NCI-H1048 (cell line): ENCODE measurements around the gene HABP2.

ENCODE experiments used
- DNase-seq: peaks from one replicate; lab custom pipeline; 2025; lab: John Stamatoyannopoulos, UW

HABP2 gene

DNA sequence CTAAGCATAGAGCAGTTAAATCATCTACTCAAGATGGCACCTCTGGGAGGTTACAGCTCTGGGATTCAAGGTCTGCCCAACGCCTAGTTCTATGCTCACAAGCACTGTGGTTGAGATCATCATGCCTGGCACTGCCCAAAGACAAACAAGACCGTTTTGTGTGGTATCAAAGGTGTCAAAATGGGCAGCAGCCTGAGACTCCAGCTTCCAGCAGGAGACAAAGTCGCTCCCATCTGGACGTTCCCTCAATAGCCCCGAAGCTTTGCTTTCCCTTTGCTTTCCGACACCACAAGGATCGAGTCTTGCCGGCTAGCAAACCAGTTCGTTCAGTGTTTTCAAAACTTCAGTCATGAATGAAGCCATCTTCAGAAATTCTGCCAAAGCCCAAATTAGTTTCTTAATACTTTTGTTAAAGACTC, 5.1 kb downstream of the HABP2 start:
- DNase-seq: no peak

DNA sequence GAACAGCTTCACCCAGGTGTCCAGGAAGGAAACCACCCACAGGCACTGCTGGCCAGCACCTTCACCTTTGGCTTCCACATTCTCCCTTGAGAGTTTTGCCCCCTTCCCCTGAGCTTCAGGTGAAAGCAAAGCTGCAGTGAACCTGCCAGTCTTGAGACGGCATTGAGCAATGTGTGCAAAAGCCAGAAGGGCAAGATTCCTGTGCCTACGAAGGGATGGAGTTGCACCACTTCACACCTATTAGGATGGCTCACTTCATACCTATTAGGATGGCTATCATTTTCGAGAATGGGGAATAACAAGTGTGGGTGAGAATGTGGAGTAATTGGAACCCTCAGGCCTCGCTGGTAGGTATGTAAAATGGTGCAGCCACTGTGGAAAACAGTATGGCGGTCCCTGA, 7.2 kb downstream of the HABP2 start:
- DNase-seq: no peak

- DNase-seq: no peak
Measured at GRCh38 chr10:113561214-113561613, 8.4 kb downstream of the HABP2 start.

GRCh38 chr10:113562069-113562468, 9.2 kb downstream of the HABP2 start:
- DNase-seq: no peak

GRCh38 chr10:113562704-113563103, 9.9 kb downstream of the HABP2 start:
- DNase-seq: no peak

DNA sequence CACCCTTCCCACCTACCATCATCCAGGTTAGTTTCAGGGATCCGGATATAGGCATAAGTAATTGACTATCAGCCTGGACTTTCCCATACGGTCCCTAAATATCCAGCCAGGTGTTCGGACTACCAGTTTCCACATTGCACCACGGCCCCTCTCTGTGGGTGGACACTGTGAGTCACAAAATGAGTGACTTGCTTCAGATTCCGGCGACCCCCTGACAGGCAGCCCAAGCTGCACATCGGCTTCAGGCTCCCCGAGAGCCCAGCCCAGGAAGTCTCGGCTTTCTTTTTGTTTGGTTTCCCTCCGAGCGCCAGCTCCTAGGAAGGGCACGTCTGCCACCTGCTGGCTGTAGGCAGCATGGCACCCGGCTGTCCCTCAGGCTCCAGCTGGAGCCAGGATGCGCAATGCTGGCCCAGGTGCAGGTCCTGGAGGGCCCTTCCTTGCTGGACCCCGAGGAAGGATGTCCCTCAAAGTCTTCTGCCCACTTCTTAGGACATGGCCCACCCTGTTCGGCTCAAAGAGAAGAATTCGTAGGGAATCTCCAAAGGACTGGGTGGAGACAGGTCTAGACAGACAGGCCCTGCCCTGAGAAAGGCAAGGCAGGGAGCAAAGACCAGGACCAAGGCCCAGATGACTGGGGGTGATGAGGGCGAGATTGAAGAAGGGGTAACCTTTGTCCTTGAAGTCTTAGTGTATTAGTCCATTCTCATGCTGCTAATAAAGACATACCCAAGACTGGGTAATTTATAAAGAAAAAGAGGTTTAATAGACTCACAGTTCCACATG, 10.6 kb downstream of the HABP2 start:
- DNase-seq: peak; percentile 59

GRCh38 chr10:113565364-113565763, 12.5 kb downstream of the HABP2 start:
- no peak for DNase-seq

- no peak for DNase-seq
Measured at GRCh38 chr10:113566888-113567287, 14.0 kb downstream of the HABP2 start.

DNA sequence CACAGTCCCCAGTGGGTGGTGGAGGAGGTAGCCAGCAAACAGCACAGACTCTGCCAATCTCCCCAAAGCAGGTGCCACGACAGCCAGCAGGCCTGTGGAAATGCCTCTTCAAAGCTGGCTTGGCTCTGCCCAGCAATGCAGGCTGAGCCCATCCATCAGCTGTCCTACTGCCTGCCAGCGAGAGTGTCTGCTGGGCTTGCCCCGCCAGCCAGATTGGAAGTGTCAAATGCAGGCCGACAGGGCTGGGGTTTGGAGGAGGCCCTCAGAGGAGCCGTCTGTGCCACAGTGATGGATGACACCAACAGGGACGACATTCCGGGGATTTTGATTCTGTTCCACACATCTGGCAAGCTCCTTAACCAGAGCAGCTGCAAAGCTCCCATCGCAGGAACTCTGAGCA, 16.7 kb downstream of the HABP2 start:
- DNase-seq: no peak

GRCh38 chr10:113572520-113573290, 19.9 kb downstream of the HABP2 start:
- DNase-seq: no peak

DNA sequence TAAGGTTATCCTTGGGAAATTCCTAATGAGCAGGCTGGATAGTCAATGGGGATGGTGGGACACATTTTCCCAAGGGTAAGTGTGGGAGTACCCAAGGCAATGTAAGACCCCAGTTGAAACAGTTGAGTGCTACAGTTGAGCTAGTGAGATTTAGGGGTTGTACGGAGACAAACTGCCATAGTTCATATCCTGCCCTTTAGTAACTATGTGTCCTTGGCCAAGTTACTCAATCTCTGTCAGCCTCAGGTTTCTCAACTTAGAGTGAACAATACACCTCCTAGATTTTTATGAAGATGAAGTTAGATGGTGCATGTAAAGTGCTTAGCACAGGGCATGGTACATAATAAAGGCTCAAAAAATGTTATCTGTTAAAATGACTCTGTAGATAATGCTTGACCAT, 20.5 kb downstream of the HABP2 start:
- DNase-seq: no peak

GRCh38 chr10:113576852-113577251, 24.0 kb downstream of the HABP2 start:
- DNase-seq: no peak

- no peak for DNase-seq
Measured at GRCh38 chr10:113578773-113579172, 25.9 kb downstream of the HABP2 start.

DNA sequence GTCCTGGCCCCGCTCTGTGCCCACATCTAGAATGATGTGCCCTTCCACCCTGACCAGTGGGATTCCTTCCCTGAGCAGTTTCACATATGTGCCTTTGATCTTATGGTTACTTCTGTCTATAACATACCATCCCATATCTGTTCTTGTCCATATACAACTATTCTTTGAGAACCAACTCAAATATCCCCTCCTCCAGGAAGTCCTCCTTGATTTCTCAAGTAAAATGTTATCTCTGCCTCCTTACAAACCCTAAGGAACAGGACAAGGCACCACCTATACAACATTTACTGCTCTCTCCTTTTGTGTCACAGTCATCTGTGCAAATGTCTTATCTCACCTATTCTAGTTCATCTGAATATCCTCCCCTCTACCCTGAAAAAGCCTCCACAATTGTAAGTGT, 28.2 kb downstream of the HABP2 start:
- no peak for DNase-seq

DNA sequence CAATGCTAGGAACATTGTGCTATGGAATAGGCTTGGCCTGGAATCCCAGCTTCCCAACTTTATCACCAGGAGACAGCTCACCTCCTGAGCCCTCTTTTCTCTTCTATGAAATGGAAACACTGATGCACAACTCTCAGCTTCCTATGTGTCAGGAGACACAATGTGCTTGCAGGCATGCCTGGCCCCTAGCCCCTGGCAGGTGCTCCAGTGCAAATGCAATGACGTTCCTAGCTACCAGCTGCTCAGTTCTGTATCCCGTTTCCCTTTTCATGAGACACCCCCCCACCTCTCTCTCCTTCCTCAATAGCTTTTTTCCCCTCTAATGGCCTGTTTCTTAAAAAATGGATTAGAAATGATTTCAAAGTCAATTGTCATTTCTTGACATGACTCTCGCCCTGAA, 30.7 kb downstream of the HABP2 start:
- no peak for DNase-seq

GRCh38 chr10:113585949-113586348, 33.1 kb downstream of the HABP2 start:
- DNase-seq: no peak

- no peak for DNase-seq
Measured at GRCh38 chr10:113589201-113589770, 36.4 kb downstream of the HABP2 start.

DNA sequence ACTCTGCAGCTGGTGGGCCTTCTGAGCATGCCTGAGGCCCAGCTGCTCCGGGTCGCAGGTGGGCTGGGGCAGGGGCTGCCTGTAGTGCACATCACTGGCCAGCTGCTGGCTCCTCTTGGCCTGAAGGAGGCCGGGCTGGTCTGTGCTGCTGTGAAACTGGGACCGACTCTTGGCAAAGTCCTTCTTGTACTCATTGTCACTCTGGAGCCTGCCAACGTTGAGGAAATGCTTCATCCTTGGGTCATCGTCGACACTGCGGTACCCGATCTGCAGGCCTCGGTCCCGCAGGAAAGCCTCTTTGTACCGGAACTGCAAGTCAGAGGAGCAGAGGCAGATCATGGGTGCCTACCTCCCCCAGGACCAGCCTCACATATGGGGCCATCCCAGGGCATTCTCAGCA, 37.7 kb downstream of the HABP2 start:
- no peak for DNase-seq

- DNase-seq: no peak
Measured at GRCh38 chr10:113592380-113592779, 39.5 kb downstream of the HABP2 start.

GRCh38 chr10:113594652-113595051, 41.8 kb downstream of the HABP2 start:
- DNase-seq: no peak

DNA sequence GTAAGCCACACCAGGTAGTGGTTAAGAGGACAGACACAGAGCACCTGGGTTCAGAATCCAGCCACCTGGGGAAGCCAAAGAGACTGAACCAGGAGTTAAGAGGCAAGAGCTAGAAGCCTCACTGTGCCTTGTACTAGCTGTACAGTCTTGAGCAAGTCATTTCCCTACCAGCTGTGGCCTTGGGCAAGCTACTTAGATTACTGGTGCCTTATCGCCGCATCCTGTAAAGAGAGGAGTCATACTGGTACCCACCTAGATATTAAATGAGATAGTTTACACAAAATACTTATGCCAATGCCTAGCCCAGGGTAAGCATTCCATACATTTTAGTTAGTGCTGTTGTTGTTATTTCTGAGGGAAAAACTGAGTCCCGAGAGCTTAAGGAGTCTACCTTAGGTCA, 47.7 kb downstream of the HABP2 start:
- no peak for DNase-seq

DNA sequence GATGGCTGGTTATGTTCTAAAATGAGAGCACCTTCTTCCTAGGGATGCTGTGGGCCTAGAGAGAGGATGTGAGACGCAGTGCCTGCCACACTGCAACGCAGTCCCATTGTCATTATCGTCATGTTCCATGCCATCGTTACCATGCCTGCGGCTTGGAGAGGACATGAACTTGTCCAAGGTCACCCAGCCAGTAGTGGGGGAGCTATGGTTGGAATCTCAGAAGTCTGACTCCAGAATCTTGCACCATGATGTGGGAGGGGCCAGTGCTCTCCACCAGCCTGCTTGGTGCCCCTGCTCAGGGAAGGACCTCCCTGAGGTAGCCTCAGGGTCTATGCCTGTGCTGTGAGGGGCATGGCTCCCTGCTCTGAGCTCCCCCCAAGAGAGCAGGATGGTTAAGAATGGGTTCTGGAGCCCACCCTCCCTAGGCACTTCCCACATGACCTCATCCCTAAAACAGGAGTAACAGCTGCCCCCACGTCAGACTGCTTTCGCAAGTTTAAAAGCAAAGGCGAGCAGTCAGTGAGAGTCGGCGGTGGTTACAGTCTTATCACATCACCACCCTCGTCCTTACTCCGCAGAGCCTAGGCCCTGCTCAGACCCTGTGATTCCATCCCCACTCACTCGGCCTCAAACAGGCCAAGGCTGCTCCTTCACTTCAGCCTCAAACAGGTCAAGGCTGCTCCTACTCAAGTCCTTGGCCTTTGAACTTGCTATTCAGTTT, 50.4 kb downstream of the HABP2 start:
- no peak for DNase-seq

- DNase-seq: no peak
Measured at GRCh38 chr10:113604572-113604971, 51.7 kb downstream of the HABP2 start.
